ENCODE data around the gene FGF12.
"Not testable (repeated sequence)": the region's sequence is repeated elsewhere in the genome, so short reads cannot be mapped to it uniquely, and the experiment has no call there.

FGF12 gene

GRCh38 chr3:192727032-192727847 is at the start of gene FGF12:
FGF12 (minus strand) TSS chr3:192727541.
- peak; percentile 88 for DNase-seq

- DNase-seq: not testable (repeated sequence)
These were observed 47.0 kb upstream of the FGF12 start for GRCh38 chr3:192774341-192774740.

DNA sequence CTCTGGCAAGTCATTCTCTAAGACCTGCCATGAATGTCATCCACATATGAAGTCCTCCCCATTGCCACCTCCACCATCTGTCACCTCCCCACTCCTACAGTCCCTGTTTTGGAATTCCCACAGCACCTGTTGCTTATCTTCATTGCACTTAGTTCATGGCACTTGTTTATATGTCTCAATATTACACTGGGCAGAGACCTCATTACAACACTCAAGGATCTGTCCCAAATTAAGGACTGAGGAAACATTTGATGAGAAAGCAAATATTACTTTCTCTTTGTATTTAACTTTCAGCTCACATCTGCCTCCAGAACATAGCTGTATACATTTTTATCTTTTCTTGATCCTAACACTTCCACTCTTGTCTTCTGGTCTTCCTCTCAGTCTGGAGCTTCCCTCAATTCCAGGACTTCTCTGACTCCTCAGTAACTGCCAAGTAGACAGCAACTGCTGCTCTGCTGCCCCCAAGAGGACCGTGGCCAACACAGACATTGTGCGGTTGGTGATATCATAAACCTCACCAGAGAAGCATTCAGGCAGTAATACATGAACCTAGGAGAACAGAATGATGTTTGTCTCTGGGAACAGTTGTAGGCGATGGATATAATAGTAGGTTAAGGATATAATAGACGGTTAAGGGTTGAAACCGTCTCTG is 45.0 kb upstream of the FGF12 start:
- DNase-seq: no peak

DNA sequence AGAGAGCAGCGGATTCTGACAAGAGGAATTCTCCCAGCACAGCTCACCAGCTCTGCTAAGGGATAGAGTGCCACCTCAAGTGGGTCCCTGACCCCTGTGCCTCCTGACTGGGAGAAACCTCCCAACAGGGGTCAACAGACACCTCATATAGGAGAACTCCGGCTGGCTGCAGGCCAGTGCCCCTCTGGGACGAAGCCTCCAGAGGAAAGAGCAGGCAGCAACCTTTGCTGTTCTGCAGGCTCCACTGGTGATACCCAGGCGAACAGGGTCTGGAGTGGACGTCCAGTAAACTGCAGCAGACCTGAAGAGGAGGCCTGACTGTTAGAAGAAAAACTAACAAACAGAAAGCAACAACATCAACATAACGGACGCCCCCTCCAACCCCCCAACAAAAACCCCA is 31.3 kb upstream of the FGF12 start:
- no peak for DNase-seq

GRCh38 chr3:192751148-192751547 is 23.8 kb upstream of the FGF12 start:
- no peak for DNase-seq

DNA sequence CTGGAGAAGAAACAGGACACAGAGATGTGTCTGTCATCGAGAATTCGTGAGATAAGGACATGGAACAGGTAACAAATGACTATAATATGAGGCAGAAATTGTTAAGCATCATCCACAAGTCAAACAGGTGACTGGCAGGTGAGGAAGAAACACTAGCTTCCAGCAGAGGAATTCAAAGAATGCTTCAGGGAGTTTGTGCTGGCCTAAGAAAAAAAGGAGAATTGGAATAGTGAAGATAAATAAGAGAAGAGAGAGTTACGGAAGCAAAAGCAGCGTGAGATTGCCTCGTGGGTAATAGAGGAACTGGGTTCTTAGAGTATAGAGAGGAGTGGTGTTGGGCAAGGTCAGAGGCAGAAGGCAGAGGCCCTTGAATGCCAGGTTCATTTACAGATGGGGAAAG is 22.9 kb upstream of the FGF12 start:
- no peak for DNase-seq

DNA sequence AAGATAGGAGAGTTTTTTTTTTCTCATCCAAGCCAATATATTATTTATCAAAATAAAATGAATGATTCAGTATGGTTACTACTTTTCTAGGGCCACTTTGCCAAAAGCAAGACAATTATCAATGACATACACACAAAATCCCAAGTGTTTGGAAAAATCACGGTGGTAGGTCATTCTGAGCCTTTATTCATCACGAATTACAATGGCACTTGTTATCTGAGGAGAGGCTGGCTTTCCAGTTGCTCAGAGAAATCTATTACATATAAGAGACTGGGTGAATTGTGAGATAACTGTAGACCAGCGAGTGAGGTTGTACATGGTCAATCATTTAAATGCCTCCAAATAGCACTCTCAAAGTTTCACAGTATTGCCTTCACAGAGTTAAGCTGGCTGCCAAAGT is 20.4 kb upstream of the FGF12 start:
- no peak for DNase-seq

- DNase-seq: no peak
These were observed 19.8 kb upstream of the FGF12 start for GRCh38 chr3:192747145-192747544.

DNA sequence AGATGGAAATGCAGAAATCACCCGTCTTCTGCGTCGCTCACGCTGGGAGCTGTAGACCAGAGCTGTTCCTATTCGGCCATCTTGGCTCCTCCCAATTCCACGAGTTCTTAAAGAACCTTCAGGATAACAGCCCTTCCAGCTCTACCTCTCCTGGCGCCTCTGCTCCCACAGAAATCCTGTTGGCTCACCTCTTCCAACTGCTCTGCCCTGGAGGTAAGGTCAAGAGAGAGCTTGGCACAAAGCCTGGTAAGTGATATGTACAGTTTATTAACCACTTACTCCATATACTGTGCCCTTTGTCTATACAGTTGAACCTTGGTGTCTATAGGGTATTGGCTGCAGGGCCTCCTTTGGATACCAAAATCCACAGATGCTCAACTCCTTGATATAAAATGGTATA is 17.8 kb upstream of the FGF12 start:
- DNase-seq: no peak

GRCh38 chr3:192744604-192745003 is 17.3 kb upstream of the FGF12 start:
- not testable (repeated sequence) for DNase-seq

DNA sequence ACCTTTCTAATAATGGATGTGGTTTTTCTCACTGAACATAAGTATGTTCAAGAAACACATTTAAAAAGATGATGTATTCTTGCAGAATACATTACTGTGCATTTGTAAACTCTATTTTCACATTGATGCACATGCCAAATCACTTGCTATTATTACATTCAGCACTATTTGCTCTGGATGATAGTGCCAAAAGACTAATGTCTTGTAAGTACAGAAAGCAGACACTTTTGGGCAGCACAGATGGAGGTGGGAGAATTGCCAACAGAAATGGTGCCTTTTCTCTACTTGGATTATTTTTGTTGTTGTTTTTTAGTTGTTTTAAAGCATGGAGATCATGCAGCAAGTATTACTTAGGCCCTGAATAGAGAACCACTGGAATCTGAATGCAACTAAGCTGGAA is 10.2 kb upstream of the FGF12 start:
- DNase-seq: no peak

GRCh38 chr3:192731233-192731632 is 3.9 kb upstream of the FGF12 start:
- DNase-seq: no peak

GRCh38 chr3:192726385-192726784 is 956 bp downstream of the FGF12 start:
- no peak for DNase-seq

DNA sequence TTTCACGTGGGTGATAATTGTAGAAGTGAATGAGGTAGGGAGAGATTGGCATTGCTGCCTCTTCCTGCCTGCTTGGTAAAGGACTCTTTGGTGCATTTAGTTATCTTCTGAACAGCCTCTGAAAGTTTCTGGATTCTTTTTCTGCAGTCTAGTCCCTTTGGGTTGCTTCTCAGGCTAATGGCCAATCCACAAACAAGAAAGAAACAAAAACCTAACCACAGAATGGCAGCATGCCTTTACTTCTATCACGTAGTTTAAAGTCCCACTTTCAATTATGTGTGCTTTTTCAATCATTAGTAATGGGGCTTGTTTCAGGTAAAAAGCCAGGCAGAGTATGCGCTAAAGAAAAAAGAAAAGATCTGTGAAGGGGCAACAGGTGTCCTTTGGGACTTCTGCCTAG is 7.4 kb downstream of the FGF12 start:
- no peak for DNase-seq

GRCh38 chr3:192718156-192718555 is 9.2 kb downstream of the FGF12 start:
- no peak for DNase-seq

DNA sequence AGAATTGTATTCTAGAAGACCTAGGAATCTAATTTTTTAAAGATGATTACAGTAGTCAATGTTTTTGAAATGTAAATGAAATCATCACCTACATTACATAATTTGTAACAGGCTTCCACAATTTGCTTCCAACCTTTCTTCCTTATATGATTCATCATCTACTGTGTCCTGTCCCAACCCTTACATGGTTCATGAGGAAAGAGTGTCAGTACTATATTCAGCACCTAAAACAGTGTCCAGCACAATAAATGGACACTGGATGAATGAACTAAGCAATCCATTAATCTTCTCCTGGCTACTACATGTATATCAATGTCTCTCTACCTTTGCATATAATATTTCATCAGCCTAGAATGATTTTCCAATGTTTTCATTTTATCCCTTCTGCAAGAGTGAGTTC is 12.2 kb downstream of the FGF12 start:
- no peak for DNase-seq

DNA sequence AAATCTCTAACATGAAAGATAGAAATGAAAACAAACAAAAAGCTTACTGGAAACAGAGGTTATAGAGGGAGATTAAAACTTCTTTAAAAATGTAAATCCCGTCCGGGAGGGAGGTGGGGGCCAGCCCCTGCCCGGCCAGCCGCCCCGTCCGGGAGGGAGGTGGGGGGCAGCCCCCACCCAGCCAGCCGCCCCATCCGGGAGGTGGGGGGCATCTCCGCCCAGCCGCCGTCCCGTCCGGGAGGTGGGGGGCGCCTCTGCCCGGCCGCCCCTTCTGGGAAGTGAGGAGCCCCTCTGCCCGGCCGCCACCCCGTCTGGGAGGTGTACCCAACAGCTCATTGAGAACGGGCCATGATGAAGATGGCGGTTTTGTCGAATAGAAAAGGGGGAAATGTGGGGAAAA is 16.2 kb downstream of the FGF12 start:
- not testable (repeated sequence) for DNase-seq

DNA sequence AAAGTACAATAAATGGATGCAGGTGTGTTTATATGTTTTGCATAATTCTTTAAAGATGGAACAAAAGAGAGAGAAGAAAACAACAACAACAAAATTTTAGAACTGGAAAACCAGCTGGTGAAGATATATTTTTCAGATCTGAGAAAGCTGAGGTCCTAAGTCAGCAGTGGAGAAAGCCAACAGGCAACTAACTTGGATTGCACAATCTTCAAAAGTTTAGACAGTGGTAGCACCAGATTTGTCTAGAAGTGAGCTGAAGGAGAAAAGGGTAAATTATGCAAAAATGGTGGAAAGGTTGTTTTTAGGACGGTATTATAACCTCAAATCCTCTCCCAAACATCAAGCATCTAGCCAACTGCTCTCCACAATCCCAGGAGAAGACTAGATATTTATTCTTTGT is 17.0 kb downstream of the FGF12 start:
- DNase-seq: no peak

DNA sequence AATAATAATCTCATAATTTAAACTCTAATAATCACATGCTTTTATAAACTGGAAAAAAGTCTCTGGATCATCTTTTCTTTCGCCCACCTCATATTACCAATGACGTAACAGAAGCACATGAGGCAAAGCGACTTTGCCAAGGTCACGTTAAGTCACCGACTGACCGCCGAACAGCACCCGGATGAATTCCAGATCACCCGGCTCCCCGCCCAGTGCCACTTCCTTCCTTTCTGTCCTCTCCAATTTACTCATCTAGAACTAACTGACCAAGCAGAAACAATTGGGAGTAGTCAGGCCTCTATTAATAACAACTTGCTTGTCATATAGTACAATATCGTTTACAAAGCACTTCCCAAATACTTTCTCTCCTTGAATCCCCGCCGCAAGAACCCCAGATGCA is 21.1 kb downstream of the FGF12 start:
- DNase-seq: no peak

DNA sequence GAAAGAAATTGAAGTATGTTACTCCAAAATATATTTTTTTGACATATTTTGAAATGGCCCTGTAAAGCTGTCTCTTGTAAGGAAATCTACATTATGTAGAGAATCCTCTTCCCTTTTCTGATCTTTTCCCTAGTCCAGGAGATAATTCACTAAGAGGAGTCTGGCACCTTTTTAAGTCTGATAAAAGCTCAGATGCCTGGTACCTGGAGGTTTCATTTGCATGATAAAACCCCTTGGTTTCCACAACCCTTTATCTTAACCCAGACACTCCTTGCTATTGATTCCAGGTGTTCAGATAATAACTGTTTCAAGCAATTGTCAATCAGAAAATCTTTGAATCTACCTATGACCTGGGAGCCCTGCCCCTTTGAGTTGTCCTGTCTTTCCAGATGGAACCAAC is 26.5 kb downstream of the FGF12 start:
- no peak for DNase-seq

DNA sequence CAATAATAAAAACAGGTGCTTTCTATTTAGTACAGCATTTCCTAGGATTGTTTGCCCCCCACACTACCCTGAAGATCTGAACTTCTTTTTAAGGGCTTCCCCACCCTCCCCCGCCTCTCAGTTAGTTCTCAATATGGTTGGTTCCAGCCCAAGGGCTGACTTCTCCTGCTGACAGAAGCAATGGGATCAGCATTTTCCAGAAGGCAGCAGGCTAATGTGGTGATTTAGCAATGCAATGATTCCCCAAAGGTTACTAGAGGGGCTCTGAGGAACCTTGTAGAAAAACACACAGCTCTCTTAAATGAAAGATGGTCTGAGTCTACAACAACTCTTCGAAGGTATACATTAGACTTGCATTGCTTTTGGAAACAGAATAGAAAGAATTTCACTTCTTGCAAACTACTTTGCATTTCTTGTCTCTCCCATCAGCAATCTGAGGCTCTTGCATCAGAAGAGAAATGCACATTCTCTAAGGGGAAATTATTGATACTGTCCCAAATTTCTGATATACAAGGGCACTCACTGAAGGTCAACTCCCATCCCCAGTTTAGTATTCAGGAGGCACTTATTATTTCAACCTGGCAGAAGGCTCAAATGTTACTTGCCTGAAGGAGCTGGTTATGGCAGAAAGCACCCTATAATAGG is 30.3 kb downstream of the FGF12 start:
- DNase-seq: no peak

- DNase-seq: no peak
These were observed 39.7 kb downstream of the FGF12 start for GRCh38 chr3:192687488-192688152.

DNA sequence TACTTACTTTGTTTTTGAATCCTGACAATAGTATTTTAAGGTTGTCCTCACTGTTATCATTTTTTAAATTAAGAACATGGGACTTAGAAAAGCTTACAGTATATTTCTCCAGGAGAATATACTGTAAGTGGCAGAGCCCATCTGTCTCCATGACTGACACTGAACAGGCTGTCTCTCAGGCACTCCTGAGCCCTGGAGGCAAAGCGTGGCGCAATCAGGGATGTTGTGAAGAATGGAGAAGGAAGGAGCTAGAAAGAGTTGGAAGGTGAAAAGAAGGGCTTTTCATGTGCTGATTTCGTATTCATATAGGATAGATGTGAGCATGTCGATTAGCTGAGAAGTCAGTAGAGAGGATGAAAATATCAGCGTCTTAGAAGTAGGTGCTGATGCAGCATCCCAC is 41.5 kb downstream of the FGF12 start:
- no peak for DNase-seq

DNA sequence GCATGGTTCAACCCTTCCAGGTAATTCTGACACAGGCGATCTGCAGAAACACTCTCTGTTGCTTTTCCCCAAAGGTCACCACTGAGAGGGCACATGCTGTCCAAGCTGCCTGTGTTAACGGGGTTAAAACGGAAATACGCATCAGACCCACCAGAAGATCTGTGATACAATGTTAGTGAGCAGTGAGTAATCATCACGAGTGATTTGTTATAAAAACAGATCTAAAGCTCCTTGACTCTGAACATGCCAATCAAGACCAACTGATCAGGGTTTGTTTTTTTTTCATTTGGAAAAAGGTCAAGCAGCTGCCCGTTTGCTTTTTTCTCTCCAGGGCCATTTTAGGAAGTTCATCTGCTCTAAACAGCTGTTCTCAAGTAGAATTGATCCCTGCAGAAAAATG is 43.2 kb downstream of the FGF12 start:
- no peak for DNase-seq

All from retina (tissue), 1 donor.